IPS-NIHi7 (cell line): Measurements from ENCODE around the gene IFI44L.

Source experiments
- DNase-seq: peaks from one replicate; pipeline ENCODE4 v3.0.0; 2012; ENCODE audit warnings: mixed read lengths; ENCODE audit errors: extremely low spot score

Gene IFI44L

GRCh38 chr1:78641558-78641957 is 21.3 kb downstream of the IFI44L start:
- no peak for DNase-seq

DNA sequence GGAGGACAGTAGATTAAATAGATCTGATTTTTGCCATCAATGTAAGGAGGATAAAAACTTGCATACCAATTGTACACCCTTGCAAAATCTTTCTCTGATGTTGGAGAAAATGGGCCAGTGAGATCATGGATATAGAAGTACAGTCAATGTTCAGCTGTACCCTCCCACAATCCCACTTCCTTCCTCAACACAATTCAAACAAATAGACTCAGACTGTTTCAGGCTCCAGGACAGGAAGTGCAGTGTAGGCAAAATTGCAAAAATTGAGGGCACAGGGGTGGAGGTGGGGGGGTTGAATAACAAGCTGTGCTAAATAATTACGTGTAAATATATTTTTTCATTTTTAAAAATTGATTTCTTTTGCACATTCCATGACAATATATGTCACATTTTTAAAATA is 25.5 kb downstream of the IFI44L start:
- DNase-seq, result no peak

DNA sequence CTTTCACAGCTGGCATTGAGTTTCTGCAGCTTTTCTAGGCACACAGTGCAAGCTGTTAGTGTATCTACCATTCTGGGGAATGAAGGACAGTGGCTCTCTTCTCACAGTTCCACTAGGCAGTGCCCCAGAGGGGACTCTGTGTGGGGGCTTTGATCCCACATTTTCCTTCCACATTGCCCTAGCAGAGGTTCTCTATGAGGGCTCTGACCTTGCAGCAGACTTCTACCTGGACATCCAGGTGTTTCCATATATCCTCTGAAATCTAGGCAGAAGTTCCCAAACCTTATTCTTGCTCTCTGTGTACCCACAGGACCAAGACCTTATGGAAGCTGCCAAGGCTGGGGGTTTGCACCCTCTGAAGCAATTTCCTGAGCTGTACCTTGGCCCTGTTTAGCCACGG is 27.0 kb downstream of the IFI44L start:
- no peak for DNase-seq

GRCh38 chr1:78649628-78650027 is 29.4 kb downstream of the IFI44L start, which contains the start of gene IFI44:
IFI44 (plus strand) TSS chr1:78649831; CDS start chr1:78650196, 365 bp downstream.
- no peak for DNase-seq

DNA sequence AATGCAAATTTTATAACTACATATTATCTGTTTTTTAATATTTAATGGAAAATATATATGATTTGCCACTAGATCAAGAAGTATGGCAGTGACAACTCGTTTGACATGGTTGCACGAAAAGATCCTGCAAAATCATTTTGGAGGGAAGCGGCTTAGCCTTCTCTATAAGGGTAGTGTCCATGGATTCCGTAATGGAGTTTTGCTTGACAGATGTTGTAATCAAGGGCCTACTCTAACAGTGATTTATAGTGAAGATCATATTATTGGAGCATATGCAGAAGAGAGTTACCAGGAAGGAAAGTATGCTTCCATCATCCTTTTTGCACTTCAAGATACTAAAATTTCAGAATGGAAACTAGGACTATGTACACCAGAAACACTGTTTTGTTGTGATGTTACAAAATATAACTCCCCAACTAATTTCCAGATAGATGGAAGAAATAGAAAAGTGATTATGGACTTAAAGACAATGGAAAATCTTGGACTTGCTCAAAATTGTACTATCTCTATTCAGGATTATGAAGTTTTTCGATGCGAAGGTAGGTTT is 29.9 kb downstream of the IFI44L start:
- no peak for DNase-seq

DNA sequence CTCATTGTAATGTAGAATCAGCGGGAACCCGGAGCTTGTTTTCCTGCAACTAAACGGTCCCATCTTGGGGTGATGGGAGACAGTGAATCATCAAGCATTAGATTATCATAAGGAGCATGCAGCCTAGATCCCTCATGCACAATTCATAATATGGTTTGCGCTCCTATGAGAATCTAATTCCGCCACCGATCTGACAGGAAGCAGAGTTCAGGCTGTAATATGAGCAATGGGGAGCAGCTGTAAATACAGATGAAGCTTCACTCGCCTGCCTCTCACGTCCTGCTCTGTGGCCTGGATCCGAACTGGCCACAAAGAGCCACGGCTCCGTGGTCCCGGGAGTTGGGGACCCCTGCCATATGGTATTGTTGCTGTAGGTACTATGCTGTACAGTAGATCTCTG is 31.0 kb downstream of the IFI44L start:
- no peak for DNase-seq

- DNase-seq, result no peak
Measured at GRCh38 chr1:78652019-78652560, 31.8 kb downstream of the IFI44L start.

- no peak for DNase-seq
Measured at GRCh38 chr1:78658901-78659300, 38.7 kb downstream of the IFI44L start.

- no peak for DNase-seq
Measured at GRCh38 chr1:78663923-78664322, 43.7 kb downstream of the IFI44L start.

DNA sequence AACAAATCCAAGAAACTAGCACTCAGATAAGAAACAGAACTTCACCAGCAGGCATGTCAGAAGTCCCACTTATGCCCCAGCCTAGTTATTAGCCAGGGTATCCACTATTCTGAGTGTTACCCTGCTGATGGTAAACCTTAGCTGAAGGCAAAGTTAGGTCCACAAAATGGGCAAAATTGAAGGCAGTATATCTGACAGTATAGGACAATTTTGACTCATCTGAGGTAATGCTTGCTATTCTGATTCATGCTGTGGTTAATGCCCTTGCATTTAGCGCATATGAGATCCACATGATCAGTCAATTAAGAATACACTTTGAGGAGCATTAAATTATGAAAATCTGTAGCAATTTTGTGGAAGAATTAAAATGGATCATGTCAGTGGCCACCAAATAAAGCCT is 44.5 kb downstream of the IFI44L start:
- no peak for DNase-seq

GRCh38 chr1:78665809-78666208 is 45.6 kb downstream of the IFI44L start:
- no peak for DNase-seq

DNA sequence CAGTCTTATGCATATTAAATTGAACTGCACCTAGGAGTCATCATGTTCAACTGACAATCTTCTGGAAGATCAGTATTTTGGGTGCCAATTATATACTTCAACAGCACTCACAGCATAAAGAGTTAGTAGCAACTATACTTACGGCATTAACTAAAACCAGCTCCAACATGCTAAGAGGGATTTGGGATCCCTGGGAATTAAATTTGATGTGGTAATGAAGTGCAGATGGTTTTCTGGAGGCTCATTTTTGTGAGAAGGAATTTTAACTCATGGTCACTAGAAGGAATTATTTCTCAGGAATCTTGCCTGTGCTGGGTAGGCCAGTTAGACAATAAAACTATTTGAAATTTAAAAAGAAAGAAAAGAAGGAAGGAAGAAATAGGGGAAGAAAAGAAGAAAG is 47.7 kb downstream of the IFI44L start:
- no peak for DNase-seq

GRCh38 chr1:78668427-78668826 is 48.2 kb downstream of the IFI44L start:
- no peak for DNase-seq

DNA sequence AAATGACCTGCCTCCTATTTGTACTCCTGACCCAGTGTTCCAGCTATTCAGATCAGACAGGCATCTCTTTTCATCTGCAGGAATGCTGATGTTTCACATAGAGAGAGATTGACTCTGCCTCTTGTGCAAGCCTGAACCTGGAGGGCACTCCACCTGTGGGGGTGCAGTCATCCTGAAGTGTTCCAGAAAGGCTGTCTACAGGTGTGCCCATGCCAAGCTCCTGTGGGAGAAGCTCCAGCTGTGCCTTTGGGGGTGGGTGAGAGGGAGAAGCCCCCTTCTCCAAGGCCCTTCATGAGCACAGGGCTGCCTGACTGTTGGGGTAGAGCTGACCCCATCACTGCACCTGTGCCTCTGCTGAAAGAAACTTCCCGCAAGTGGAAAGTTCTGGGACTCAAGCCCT is 52.2 kb downstream of the IFI44L start:
- no peak for DNase-seq

GRCh38 chr1:78673120-78673519 is 52.9 kb downstream of the IFI44L start:
- peak; percentile 19 for DNase-seq

- DNase-seq, result peak; percentile 31
Measured at GRCh38 chr1:78676347-78676982, 56.2 kb downstream of the IFI44L start.

- DNase-seq, result no peak
Measured at GRCh38 chr1:78676993-78677392, 56.7 kb downstream of the IFI44L start.

- DNase-seq, result no peak
Measured at GRCh38 chr1:78677788-78678187, 57.5 kb downstream of the IFI44L start.

DNA sequence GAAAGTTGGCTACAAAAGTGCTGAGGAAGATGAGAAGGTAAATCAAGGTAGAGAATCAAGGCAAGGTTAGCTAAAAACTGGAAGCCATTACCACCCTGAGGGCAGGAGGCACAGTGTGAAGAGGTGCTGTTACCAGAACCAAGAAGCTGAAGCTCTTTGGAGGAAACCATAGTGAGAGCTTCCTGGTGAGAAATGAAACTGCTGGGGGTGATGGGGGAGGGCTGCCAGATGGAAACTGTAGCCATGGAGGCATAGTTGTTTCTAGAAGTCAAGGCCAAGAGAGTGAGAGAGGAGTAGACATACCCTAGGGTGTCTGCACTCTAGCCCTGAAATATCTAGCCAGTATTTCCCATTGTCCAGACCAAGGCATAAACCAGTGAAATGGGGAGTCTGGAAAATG is 58.1 kb downstream of the IFI44L start:
- no peak for DNase-seq

DNA sequence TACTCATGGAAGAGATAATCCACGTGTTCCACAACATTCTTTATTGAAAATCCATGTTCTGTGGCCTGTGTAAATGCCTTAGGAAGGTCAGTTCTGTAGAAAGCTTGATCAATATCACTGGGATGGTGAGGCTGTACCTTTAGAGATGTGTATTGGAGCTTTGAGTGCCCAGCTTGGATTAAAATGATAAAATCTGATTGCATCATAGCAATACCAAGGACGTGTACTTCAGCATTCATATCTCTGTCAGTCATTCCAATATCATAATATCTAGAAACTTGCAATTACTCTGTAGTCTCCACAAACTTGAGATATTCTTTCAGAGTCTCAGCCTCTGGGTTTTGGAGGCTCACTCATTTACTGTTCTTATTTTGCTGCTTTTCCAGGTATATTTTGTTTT is 61.0 kb downstream of the IFI44L start:
- DNase-seq, result no peak

- no peak for DNase-seq
Measured at GRCh38 chr1:78682496-78682895, 62.2 kb downstream of the IFI44L start.

- DNase-seq, result no peak
Measured at GRCh38 chr1:78683079-78683478, 62.8 kb downstream of the IFI44L start.

- DNase-seq, result no peak
Measured at GRCh38 chr1:78687315-78687714, 67.1 kb downstream of the IFI44L start.

DNA sequence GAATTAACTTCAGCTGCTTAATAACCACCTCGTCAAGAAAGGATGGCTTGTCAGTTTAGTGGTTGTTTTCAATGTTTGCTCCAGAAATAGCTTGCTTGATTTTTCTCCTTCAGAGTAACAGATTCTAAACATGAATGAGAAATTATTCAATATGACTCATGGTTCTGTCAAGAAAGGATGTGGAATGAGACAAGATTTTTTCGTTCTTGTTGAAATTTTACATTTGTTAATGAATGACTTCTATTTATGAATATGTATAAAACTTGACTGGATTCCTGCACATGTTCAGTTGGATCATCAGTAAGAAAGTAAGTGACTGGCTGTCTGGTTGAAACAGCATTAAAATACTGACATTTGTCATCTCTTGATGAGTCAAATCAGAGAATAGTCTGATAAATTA is 67.7 kb downstream of the IFI44L start:
- no peak for DNase-seq
